GM20000 (cell line): ENCODE measurements around the gene EREG.

Experiments
- DNase-seq: peaks from one replicate; pipeline ENCODE4 v3.0.0; 2012; ENCODE audit warnings: low spot score
- TF ChIP-seq, protein P1 (sequence below): IDR thresholded peaks from 2 replicates; pipeline ENCODE4 v1.5.1; 2012; ENCODE audit warnings: mild to moderate bottlenecking, control low read depth; ENCODE audit errors: extremely low read depth, missing control alignments

EREG gene

GRCh38 chr4:74322301-74322700 lies 42.6 kb upstream of the EREG start:
- TF ChIP-seq, protein P1, sequence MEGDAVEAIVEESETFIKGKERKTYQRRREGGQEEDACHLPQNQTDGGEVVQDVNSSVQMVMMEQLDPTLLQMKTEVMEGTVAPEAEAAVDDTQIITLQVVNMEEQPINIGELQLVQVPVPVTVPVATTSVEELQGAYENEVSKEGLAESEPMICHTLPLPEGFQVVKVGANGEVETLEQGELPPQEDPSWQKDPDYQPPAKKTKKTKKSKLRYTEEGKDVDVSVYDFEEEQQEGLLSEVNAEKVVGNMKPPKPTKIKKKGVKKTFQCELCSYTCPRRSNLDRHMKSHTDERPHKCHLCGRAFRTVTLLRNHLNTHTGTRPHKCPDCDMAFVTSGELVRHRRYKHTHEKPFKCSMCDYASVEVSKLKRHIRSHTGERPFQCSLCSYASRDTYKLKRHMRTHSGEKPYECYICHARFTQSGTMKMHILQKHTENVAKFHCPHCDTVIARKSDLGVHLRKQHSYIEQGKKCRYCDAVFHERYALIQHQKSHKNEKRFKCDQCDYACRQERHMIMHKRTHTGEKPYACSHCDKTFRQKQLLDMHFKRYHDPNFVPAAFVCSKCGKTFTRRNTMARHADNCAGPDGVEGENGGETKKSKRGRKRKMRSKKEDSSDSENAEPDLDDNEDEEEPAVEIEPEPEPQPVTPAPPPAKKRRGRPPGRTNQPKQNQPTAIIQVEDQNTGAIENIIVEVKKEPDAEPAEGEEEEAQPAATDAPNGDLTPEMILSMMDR = no peak
- DNase-seq = no peak

DNA sequence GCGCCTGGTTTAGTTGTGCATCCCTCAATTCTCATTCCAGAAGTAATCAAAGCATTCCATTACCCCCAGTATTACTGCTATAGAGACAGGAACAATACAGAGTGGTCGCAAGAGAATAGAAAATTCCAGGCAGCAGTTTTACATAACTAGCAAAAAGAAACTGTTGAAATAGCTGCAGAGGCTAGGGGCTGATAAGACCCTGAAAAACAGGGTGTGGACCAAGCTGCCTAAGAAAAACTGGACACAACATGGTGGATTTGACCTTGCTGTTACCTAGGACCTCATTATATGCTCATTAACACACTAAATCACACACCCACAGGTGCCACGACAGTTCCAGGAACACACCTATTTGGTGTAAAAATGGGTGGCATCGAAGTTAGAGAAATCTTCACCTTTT lies 41.3 kb upstream of the EREG start:
- DNase-seq = no peak
- TF ChIP-seq, protein P1 = no peak

GRCh38 chr4:74324262-74324661 lies 40.7 kb upstream of the EREG start:
- no peak for DNase-seq
- TF ChIP-seq, protein P1 = no peak

- DNase-seq = no peak
- TF ChIP-seq, protein P1 = no peak
Observed at GRCh38 chr4:74325886-74326285, 39.1 kb upstream of the EREG start.

DNA sequence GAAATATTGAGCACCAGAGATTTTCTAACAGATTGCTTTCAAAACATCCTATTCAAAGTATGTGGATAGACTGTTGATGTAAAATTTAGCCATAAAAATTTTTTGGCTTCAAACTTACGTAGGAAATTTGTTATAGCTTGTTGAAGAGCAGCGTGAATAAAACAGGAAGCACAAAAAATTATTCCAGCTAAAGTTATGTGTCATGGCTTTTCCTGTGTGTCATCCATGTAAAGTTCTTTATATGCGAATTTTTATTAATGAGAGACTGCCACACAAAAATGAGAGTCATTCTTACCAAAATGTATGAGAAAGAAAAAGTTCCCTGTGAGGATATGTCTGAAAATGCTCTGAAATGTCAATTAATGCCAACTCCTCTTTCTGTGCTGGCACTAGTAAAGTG lies 37.2 kb upstream of the EREG start:
- TF ChIP-seq, protein P1 = no peak
- DNase-seq = no peak

DNA sequence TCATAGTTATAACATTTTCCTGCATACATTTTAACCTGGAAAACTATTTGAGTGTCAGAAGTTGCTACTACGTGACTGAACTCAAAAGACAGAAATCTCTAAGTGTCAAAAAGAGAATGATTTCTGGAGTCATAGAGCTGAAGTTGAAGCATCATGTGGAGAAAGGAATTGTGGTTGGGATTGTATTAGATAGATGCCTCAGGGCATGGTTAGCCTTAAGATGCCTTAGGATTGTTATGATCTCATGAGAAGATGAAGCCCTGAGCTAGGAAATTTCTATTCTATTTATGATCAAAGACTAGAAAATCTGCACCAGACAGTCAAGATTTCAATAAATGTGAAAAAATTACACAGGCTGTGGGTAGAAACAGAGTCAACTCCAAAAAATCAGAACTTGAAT lies 36.4 kb upstream of the EREG start:
- TF ChIP-seq, protein P1 = no peak
- DNase-seq = no peak

DNA sequence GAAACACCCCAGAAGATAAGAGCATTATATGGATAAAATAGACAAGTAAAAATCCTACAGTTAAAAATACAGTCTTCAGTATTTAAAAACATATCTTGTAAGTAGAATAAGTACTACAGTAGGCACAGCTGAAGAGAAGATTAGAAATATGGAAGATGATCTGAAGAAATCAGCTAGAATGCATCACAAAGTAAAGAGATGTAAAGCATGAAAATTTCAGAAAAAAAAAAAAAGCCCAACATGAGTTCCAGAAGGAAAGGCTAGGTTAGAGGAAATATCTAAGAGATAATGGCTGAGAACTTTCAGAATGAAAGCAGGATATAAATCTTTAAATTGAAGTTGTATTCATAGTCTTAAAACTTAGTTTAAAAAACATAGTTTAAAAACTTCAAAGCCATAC lies 35.6 kb upstream of the EREG start:
- TF ChIP-seq, protein P1 = no peak
- DNase-seq = no peak
